H1 (cell line): ENCODE results near the gene MAPK9. TPM values are rescaled to one million over a fixed set of nuclear protein-coding genes. Genes with fewer than 3 reads are reported as not detected.

ENCODE experiments used
- KDM4A ChIP-seq: IDR thresholded peaks from one replicate; pipeline ENCODE4 v1.7.1; 2012; ENCODE audit warnings: low read depth, mild to moderate bottlenecking, moderate library complexity, low read length, inconsistent platforms; ENCODE audit not compliant: severe bottlenecking
- POU5F1 ChIP-seq: IDR thresholded peaks from 2 replicates; pipeline ENCODE4 v1.6.1; 2011; ENCODE audit warnings: low read depth, mild to moderate bottlenecking, low read length, moderate library complexity
- polyA plus RNA-seq, 7 experiments: library from polyadenylated mRNA; depleted of rRNA in 3 of 7; stranded (reverse) in 5 of 7; unstranded in 2 of 7; fragments of >200 nt in 5 of 7; fragments of 200-250 nt in 2 of 7; gene quantifications; 1 replicate in 5 of 7; 2 replicates in 1 of 7; 4 replicates in 1 of 7; pipeline versions ENCODE4 v1.2.1 to v1.2.3, GENCODE V29; 2011 to 2013; ENCODE audit warnings: missing spikeins in 2 of 7, mixed read lengths in 2 of 7
- total RNA-seq: library from RNA; stranded (reverse); fragmentation: NEBNext Ultra II Directional; extraction: Animal tissue kit (Norgen Biotek cat#: 25700); gene quantifications from 2 replicates; pipeline ENCODE4 v1.2.1, GENCODE V29; 2021

Gene MAPK9
- total and polyA plus RNA-seq, 2 of the 8 experiments (the other 6 are each of a cell fraction or from before 2014, with no cell fraction given): 22.3 to 43.7 TPM

GRCh38 chr5:180235846-180236245 is 56.0 kb downstream of the MAPK9 start (continued):
- TF ChIP-seq KDM4A (no peak), POU5F1 (no peak)
- TF ChIP-seq, all 59 proteins: peak for 0
